WTC11 (cell line): ENCODE results near the gene GPATCH2. TPM values are rescaled to one million over a fixed set of nuclear protein-coding genes. Genes with fewer than 3 reads are reported as not detected.

Source experiments
- ATAC-seq: fragments of 200-7000 bp; cut with Tn5 transposase; 2 replicates; pipeline ENCODE4 v1.10.0; 2021; ENCODE audit warnings: mild to moderate bottlenecking, moderate library complexity
- CTCF ChIA-PET: fragments of 300-600 bp; sonication (Branson Sonifier 250); formaldehyde crosslinking; loops from one replicate; lab custom pipeline; 2021; ENCODE audit warnings: antibody characterized with exemption; lab: Charles Lee
- POLR2A ChIA-PET: fragments of 350-600 bp; sonication (Branson Sonifier 250); formaldehyde crosslinking; loops from one replicate; lab custom pipeline; 2021; ENCODE audit warnings: antibody characterized with exemption; lab: Charles Lee
- DNase-seq: peaks from one replicate; pipeline ENCODE4 v3.0.0; 2021; ENCODE audit warnings: low spot score
- H3K27ac Mint-ChIP-seq: 2 replicates; pipeline ENCODE4 v1.8.0; 2021; ENCODE audit warnings: mixed read lengths
- H3K27me3 Mint-ChIP-seq: 2 replicates; pipeline ENCODE4 v1.8.0; 2021; ENCODE audit warnings: low read depth, mild to moderate bottlenecking, moderate library complexity, mixed read lengths
- H3K36me3 Mint-ChIP-seq: 2 replicates; pipeline ENCODE4 v1.8.0; 2021; ENCODE audit warnings: mixed read lengths
- H3K4me1 Mint-ChIP-seq: 2 replicates; pipeline ENCODE4 v1.8.0; 2022; ENCODE audit warnings: mixed read lengths
- H3K4me3 Mint-ChIP-seq: 2 replicates; pipeline ENCODE4 v1.8.0; 2021; ENCODE audit warnings: mild to moderate bottlenecking, moderate library complexity, mixed read lengths
- H3K9me3 Mint-ChIP-seq: 2 replicates; pipeline ENCODE4 v1.8.0; 2021; ENCODE audit warnings: mixed read lengths
- ARID4B ChIP-seq: sonication (generic); formaldehyde crosslinking; IDR thresholded peaks from 2 replicates; pipeline ENCODE4 v1.8.0; 2023; ENCODE audit warnings: missing genetic modification reagents, mild to moderate bottlenecking, borderline replicate concordance
- IRF2 ChIP-seq: sonication (generic); formaldehyde crosslinking; IDR thresholded peaks from 2 replicates; pipeline ENCODE4 v1.8.0; 2022; ENCODE audit warnings: low read depth, missing genetic modification reagents, borderline replicate concordance
- KAT7 ChIP-seq: sonication (generic); formaldehyde crosslinking; IDR thresholded peaks from 2 replicates; pipeline ENCODE4 v1.8.1; 2023; ENCODE audit warnings: missing genetic modification reagents, mild to moderate bottlenecking, borderline replicate concordance
- MXD4 ChIP-seq: fragments of 250-450 bp; sonication (Bioruptor Pico); IDR thresholded peaks from 2 replicates; pipeline ENCODE4 v1.8.0; 2021; ENCODE audit warnings: mild to moderate bottlenecking, moderate library complexity, borderline replicate concordance
- NFATC4 ChIP-seq: fragments of 250-450 bp; sonication (Bioruptor Pico); IDR thresholded peaks from 2 replicates; pipeline ENCODE4 v1.9.0; 2021; ENCODE audit warnings: mild to moderate bottlenecking
- STAT6 ChIP-seq: sonication (generic); formaldehyde crosslinking; conservative IDR thresholded peaks from 2 replicates; pipeline ENCODE4 v1.8.1; 2023; ENCODE audit warnings: mild to moderate bottlenecking, low read depth, missing genetic modification reagents, moderate library complexity
- USF2 ChIP-seq: sonication (generic); formaldehyde crosslinking; IDR thresholded peaks from 2 replicates; pipeline ENCODE4 v1.8.1; 2023; ENCODE audit warnings: mild to moderate bottlenecking, missing genetic modification reagents, moderate library complexity
- ZNF232 ChIP-seq: sonication (generic); formaldehyde crosslinking; IDR thresholded peaks from 2 replicates; pipeline ENCODE4 v1.8.0; 2022; ENCODE audit warnings: mild to moderate bottlenecking, missing genetic modification reagents
- ZNF263 ChIP-seq: sonication (generic); formaldehyde crosslinking; IDR thresholded peaks from 2 replicates; pipeline ENCODE4 v1.8.1; 2022; ENCODE audit warnings: low read depth, mild to moderate bottlenecking, moderate library complexity, missing genetic modification reagents
- ZNF512 ChIP-seq: sonication (generic); formaldehyde crosslinking; IDR thresholded peaks from 2 replicates; pipeline ENCODE4 v1.8.1; 2022; ENCODE audit warnings: missing genetic modification reagents, borderline replicate concordance
- total RNA-seq: library from RNA; stranded (reverse); gene quantifications from 3 replicates; pipeline ENCODE4 v1.2.3, GENCODE V29; 2021
- TF ChIP-seq, protein P1 (sequence below): sonication (generic); formaldehyde crosslinking; IDR thresholded peaks from 2 replicates; pipeline ENCODE4 v1.8.0; 2022; ENCODE audit warnings: missing genetic modification reagents
- TF ChIP-seq, protein P2 (sequence below): sonication (generic); formaldehyde crosslinking; IDR thresholded peaks from 2 replicates; pipeline ENCODE4 v1.8.1; 2022; ENCODE audit warnings: mild to moderate bottlenecking, moderate library complexity, missing genetic modification reagents

The GPATCH2 gene
- total RNA-seq, 1 experiment from 2014 or later: 11.5 TPM

GRCh38 chr1:217577336-217577735 is 53.6 kb downstream of the GPATCH2 start (continued):
- no peak for TF ChIP-seq USF2 (CRISPR knock-in tag)

GRCh38 chr1:217574265-217574949 is 56.5 kb downstream of the GPATCH2 start:
- ChIA-PET CTCF (interaction anchor here (1.4 kb wide), 1 partner anchor 16 kb away, joined by 4 read pairs; no protein-coding TSS in a partner anchor), POLR2A (no interaction called here)
- no peaks in the 10 kb centered on the region for H3K9me3 Mint-ChIP-seq
- DNase-seq (no peak), ATAC-seq (no peak)
- H3K36me3 Mint-ChIP-seq: no peaks in the 10 kb centered on the region
- no peaks in the 10 kb centered on the region for H3K27me3 Mint-ChIP-seq
- no peak overlapping the region for H3K4me3 Mint-ChIP-seq
- no peak overlapping the region for H3K27ac Mint-ChIP-seq
- TF ChIP-seq ZNF232 (CRISPR knock-in tag) (no peak), ZNF263 (no peak), ARID4B (CRISPR knock-in tag) (no peak), MXD4 (CRISPR knock-in tag) (no peak), IRF2 (no peak), KAT7 (CRISPR knock-in tag) (no peak), NFATC4 (CRISPR knock-in tag) (no peak), ZNF512 (CRISPR knock-in tag) (no peak), STAT6 (CRISPR knock-in tag) (no peak)
- TF ChIP-seq, protein P1, sequence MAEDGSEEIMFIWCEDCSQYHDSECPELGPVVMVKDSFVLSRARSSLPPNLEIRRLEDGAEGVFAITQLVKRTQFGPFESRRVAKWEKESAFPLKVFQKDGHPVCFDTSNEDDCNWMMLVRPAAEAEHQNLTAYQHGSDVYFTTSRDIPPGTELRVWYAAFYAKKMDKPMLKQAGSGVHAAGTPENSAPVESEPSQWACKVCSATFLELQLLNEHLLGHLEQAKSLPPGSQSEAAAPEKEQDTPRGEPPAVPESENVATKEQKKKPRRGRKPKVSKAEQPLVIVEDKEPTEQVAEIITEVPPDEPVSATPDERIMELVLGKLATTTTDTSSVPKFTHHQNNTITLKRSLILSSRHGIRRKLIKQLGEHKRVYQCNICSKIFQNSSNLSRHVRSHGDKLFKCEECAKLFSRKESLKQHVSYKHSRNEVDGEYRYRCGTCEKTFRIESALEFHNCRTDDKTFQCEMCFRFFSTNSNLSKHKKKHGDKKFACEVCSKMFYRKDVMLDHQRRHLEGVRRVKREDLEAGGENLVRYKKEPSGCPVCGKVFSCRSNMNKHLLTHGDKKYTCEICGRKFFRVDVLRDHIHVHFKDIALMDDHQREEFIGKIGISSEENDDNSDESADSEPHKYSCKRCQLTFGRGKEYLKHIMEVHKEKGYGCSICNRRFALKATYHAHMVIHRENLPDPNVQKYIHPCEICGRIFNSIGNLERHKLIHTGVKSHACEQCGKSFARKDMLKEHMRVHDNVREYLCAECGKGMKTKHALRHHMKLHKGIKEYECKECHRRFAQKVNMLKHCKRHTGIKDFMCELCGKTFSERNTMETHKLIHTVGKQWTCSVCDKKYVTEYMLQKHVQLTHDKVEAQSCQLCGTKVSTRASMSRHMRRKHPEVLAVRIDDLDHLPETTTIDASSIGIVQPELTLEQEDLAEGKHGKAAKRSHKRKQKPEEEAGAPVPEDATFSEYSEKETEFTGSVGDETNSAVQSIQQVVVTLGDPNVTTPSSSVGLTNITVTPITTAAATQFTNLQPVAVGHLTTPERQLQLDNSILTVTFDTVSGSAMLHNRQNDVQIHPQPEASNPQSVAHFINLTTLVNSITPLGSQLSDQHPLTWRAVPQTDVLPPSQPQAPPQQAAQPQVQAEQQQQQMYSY (CRISPR knock-in tag): no peak
- TF ChIP-seq, protein P2, sequence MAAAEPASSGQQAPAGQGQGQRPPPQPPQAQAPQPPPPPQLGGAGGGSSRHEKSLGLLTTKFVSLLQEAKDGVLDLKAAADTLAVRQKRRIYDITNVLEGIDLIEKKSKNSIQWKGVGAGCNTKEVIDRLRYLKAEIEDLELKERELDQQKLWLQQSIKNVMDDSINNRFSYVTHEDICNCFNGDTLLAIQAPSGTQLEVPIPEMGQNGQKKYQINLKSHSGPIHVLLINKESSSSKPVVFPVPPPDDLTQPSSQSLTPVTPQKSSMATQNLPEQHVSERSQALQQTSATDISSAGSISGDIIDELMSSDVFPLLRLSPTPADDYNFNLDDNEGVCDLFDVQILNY: no peak
- no peaks in the 10 kb centered on the region for H3K4me1 Mint-ChIP-seq
